Midbrain (tissue), 1 donor: ENCODE data around the gene KCNA1.

Experiments
- DNase-seq: peaks from one replicate; lab custom pipeline; 2025; lab: John Stamatoyannopoulos, UW

KCNA1 gene

GRCh38 chr12:4960547-4960946, 50.8 kb downstream of the KCNA1 start:
- no peak for DNase-seq

- DNase-seq = no peak
Observed at GRCh38 chr12:4961311-4961710, 51.6 kb downstream of the KCNA1 start.

GRCh38 chr12:4962539-4963486, 53.1 kb downstream of the KCNA1 start:
- DNase-seq = no peak
